Stimulated activated CD8-positive, alpha-beta memory T cell treated with anti-CD3 and anti-CD28 coated beads, Interleukin-15, amount 100 ng/mL, for 24 hours (primary cell): ENCODE results near the gene OIT3.
"Not testable (repeated sequence)": the region's sequence is repeated elsewhere in the genome, so short reads cannot be mapped to it uniquely, and the experiment has no call there.

Experiments used
- DNase-seq: peaks from one replicate; pipeline ENCODE4 v3.0.0-alpha.2; 2020; ENCODE audit warnings: low read depth

Gene OIT3

GRCh38 chr10:72903941-72904446, 10.5 kb downstream of the OIT3 start:
- DNase-seq, result not testable (repeated sequence)

DNA sequence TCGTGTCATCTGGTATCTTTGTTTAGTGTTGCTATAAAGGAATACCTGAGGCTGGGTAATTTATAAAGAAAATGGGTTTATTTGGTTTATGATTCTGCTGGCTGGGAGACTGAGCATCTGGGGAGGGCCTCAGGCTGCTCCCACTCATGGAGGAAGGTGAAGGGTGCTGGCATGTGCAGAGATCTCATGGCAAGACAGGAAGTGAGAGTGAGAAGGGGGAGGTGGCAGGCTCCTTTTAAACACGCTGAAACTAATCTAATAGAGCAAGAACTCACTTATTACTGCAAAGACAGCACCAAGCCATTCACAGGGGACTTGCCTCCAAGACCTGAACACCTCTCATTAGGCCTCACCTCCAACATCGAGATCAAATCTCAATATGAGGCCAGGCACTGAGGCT, 11.3 kb downstream of the OIT3 start:
- no peak for DNase-seq

DNA sequence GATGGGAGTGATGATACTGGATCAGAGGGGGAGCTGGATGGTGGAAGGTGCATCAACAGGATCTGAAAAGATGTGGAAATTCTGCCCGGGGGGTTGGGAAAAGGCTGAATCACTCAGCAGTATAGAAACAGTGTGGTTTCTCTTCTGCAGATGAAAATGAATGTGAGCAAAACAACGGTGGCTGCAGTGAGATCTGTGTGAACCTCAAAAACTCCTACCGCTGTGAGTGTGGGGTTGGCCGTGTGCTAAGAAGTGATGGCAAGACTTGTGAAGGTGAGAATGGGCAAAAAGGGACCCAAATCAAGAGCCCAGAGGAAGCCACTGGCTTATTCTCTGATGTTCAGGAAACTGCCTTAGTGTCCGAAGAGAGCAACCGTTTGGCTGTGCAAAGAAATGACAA, 12.9 kb downstream of the OIT3 start:
- DNase-seq, result no peak

DNA sequence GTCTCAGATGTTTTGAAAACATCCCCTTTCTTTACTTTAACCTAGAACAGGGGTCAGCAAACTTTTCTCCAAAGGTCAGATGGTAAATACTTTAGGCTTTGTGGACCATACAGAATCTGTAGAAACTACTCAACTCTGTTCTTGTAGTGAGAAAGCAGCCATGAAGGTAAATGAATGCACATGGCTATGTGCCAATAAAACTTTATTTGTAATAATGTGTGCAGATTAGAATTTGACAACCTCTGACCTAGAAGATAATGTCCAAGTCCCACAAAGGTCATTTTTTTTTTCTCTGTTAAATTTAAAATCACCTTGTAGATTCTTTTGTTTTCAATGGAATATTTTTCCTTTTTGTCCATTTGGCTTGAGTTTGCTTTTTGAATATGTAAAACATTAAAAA, 17.2 kb downstream of the OIT3 start:
- DNase-seq, result no peak

DNA sequence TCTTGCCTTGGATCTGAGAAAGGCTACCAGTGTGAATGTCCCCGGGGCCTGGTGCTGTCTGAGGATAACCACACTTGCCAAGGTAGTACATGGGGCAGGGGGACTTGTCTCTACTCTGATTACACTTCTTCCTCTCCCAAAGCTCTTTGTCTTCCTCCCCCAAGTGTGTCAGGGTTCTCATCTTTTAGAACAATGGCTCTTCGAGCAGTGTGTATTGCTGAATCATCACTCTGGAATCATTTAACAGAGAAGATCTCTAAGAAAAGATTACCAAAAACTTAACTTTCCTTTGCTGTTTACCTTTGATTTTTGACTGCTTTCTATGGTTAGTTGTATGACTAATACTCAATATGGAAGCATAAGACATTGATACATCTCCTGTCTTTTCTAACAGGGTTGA, 18.2 kb downstream of the OIT3 start:
- no peak for DNase-seq

- DNase-seq, result no peak
Measured at GRCh38 chr10:72912736-72913135, 19.2 kb downstream of the OIT3 start.

DNA sequence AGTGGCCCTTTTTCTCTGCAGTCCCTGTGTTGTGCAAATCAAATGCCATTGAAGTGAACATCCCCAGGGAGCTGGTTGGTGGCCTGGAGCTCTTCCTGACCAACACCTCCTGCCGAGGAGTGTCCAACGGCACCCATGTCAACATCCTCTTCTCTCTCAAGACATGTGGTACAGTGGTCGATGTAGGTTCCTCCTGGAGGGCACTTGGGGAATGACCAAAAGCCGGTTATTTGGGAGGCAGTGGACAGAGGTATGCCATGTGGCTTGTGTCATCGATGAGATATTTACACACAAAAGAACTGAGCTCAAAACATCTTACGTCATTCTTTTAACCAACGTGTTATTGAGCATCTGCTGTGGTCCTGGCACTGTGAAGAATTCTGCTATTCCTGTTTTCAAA, 19.7 kb downstream of the OIT3 start:
- DNase-seq, result no peak

GRCh38 chr10:72917201-72917600, 23.7 kb downstream of the OIT3 start:
- DNase-seq, result not testable (repeated sequence)

- not testable (repeated sequence) for DNase-seq
Measured at GRCh38 chr10:72917803-72918332, 24.3 kb downstream of the OIT3 start.

- no peak for DNase-seq
Measured at GRCh38 chr10:72918352-72918751, 24.8 kb downstream of the OIT3 start.

- DNase-seq, result not testable (repeated sequence)
Measured at GRCh38 chr10:72921147-72921683, 27.7 kb downstream of the OIT3 start.

DNA sequence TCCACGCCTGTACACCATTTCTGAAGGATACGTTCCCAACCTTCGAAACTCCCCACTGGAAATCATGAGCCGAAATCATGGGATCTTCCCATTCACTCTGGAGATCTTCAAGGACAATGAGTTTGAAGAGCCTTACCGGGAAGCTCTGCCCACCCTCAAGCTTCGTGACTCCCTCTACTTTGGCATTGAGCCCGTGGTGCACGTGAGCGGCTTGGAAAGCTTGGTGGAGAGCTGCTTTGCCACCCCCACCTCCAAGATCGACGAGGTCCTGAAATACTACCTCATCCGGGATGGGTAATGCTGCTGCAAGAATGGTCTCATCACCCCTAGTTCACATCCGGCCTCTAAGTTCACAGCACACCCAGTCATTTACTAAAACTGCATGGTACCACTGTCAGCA, 30.8 kb downstream of the OIT3 start:
- no peak for DNase-seq

- no peak for DNase-seq
Measured at GRCh38 chr10:72925951-72926465, 32.5 kb downstream of the OIT3 start.

DNA sequence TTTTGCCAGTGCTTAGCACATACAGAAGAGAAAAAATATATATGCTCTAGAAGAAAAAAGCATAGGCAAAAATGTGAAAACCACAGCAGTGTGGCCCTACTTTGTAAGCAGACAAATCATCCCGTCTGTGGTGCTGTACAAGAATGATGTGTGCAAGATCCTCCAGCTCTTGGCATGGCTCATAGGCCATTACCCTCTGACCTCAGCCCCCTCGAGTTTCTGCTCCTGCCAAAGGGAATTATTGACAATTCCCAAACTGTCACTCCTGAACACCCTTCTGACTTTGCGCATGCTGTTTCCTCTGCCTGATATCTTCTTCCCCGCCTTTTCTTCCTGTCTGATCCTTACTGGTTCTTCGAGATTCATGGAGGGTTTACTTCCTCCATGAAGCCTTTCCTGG, 33.9 kb downstream of the OIT3 start:
- no peak for DNase-seq

DNA sequence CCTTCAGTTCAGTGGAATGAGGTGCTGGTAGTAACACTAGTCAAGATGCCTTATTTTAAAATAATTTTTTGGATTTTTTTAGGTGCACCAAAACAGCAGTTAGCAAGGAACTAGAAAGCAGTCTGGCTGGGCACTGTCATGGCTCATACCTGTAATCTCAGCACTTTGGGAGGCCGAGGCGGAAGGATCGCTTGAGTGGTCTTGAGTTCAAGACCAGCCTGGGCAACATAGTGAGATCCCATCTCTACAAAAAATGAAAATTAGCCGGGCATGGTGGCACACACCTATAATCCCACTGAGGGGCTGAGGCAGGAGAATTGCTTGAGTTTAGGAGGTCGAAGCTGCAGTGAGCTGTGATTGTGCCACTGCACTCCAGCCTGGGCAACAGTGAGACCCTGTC, 35.3 kb downstream of the OIT3 start:
- no peak for DNase-seq

GRCh38 chr10:72930276-72930675, 36.7 kb downstream of the OIT3 start:
- DNase-seq, result no peak

- DNase-seq, result no peak
Measured at GRCh38 chr10:72932259-72933015, 38.9 kb downstream of the OIT3 start.

- no peak for DNase-seq
Measured at GRCh38 chr10:72935361-72935760, 41.8 kb downstream of the OIT3 start.

GRCh38 chr10:72943498-72944234, 50.1 kb downstream of the OIT3 start:
- no peak for DNase-seq

GRCh38 chr10:72946963-72947362, 53.4 kb downstream of the OIT3 start:
- no peak for DNase-seq

- DNase-seq, result no peak
Measured at GRCh38 chr10:72948762-72949161, 55.2 kb downstream of the OIT3 start.

- DNase-seq, result no peak
Measured at GRCh38 chr10:72951760-72952159, 58.2 kb downstream of the OIT3 start.

- no peak for DNase-seq
Measured at GRCh38 chr10:72952189-72952588, 58.6 kb downstream of the OIT3 start.
